Effector CD8-positive, alpha-beta T cell (primary cell): ENCODE data around the gene OSBPL7.

Experiments used
- DNase-seq: peaks from one replicate; lab custom pipeline; 2025; lab: John Stamatoyannopoulos, UW

Gene OSBPL7

GRCh38 chr17:47823519-47823918, 1.9 kb upstream of the OSBPL7 start:
- DNase-seq: no peak

GRCh38 chr17:47822785-47823184, 1.2 kb upstream of the OSBPL7 start:
- DNase-seq: no peak

- no peak for DNase-seq
These were observed 567 bp downstream of the OSBPL7 start for GRCh38 chr17:47821031-47821423.

- DNase-seq: no peak
These were observed 1.4 kb downstream of the OSBPL7 start for GRCh38 chr17:47820033-47820789.

- no peak for DNase-seq
These were observed 2.1 kb downstream of the OSBPL7 start for GRCh38 chr17:47819475-47819874.

- no peak for DNase-seq
These were observed 3.4 kb downstream of the OSBPL7 start for GRCh38 chr17:47818002-47818695.

- DNase-seq: no peak
These were observed 4.6 kb downstream of the OSBPL7 start for GRCh38 chr17:47816947-47817346.

GRCh38 chr17:47816111-47816735, 5.4 kb downstream of the OSBPL7 start:
- DNase-seq: no peak

GRCh38 chr17:47815106-47815918, 6.3 kb downstream of the OSBPL7 start:
- DNase-seq: no peak

GRCh38 chr17:47813512-47814031, 8.0 kb downstream of the OSBPL7 start:
- no peak for DNase-seq

GRCh38 chr17:47813077-47813476, 8.5 kb downstream of the OSBPL7 start:
- no peak for DNase-seq

GRCh38 chr17:47812146-47812920, 9.3 kb downstream of the OSBPL7 start:
- DNase-seq: no peak

- no peak for DNase-seq
These were observed 9.9 kb downstream of the OSBPL7 start for GRCh38 chr17:47811709-47812108.

GRCh38 chr17:47810901-47811635, 10.5 kb downstream of the OSBPL7 start:
- no peak for DNase-seq

GRCh38 chr17:47810200-47810821, 11.3 kb downstream of the OSBPL7 start:
- DNase-seq: no peak

GRCh38 chr17:47808830-47809480, 12.6 kb downstream of the OSBPL7 start:
- DNase-seq: no peak

GRCh38 chr17:47808036-47808829, 13.4 kb downstream of the OSBPL7 start:
- DNase-seq: no peak

- no peak for DNase-seq
These were observed 14.2 kb downstream of the OSBPL7 start for GRCh38 chr17:47807421-47807820.

GRCh38 chr17:47806913-47807255, 14.7 kb downstream of the OSBPL7 start:
- no peak for DNase-seq
